ENCODE data around the gene MSANTD2.

MSANTD2 gene

DNA sequence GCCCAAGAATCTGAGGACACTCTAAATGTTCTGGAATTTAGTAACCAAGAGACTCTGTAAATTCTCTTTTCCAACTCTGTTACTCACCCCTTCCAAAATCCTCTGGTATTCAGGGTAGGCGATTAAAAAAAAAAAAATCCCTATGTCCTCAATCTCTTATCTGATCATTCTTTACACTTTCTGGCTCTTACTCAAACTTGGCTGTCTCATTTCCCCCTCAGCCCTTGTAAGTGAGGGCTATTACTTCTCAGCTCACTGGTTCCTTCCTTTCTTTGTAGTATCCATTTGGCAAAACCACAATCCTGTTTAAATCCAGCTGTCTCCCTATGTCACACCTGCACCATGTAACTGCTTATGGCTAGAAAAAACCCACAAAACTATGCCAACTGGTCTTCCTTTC lies 12.7 kb upstream of the MSANTD2 start:
- POLR2A ChIA-PET: no interaction called here
- TF ChIP-seq, protein P1, sequence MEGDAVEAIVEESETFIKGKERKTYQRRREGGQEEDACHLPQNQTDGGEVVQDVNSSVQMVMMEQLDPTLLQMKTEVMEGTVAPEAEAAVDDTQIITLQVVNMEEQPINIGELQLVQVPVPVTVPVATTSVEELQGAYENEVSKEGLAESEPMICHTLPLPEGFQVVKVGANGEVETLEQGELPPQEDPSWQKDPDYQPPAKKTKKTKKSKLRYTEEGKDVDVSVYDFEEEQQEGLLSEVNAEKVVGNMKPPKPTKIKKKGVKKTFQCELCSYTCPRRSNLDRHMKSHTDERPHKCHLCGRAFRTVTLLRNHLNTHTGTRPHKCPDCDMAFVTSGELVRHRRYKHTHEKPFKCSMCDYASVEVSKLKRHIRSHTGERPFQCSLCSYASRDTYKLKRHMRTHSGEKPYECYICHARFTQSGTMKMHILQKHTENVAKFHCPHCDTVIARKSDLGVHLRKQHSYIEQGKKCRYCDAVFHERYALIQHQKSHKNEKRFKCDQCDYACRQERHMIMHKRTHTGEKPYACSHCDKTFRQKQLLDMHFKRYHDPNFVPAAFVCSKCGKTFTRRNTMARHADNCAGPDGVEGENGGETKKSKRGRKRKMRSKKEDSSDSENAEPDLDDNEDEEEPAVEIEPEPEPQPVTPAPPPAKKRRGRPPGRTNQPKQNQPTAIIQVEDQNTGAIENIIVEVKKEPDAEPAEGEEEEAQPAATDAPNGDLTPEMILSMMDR (IDR thresholded peaks at IDR 0.05; ENCODE audit: insufficient read depth, low read length, missing control alignments): no peak
- CTCF ChIA-PET: interaction anchor here (1.6 to 3.6 kb wide), 6 partner anchors 19 to 169 kb away, joined by 5 to 17 read pairs (median 7); no protein-coding TSS in a partner anchor
- no peak for DNase-seq (ENCODE audit: low read depth, low spot score)
- no peak overlapping the region for H3K4me3 ChIP-seq (ENCODE audit: low read depth, low read length)

DNA sequence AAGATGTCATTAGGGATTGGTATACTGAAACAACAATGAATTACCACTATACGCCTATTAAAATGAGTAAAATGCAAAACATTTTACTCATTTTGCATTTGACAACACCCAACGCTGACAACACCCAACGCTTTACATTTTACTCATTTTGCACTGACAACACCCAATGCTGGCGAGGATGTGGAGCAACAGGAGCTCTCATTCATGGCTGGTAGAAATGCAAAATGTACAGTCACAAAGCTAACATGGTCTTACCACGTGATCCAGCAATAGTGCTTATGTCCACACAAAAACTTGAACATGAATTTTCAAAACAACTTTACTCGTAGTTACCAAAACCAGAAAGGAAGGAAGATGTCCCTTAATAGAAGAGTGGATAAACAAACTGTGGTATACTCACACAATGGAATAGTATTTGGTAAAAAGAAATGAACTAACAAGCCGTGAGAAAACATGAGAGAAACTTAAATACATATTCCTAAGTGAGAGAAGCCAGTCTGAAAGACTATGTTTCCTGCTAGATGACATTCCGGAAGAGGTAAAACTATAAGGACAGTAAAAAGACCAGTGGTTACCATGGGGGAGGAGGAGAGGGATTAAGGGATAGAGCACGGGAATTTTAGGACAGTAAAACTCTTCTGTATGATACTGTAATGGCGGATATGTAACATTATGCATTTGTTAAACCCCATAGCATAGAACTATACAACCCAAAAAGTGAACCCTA lies 11.4 kb upstream of the MSANTD2 start:
- ChIA-PET POLR2A (no interaction called here), CTCF (interaction anchor here (0.8 to 3.6 kb wide), 2 partner anchors 19 to 142 kb away, joined by 3 to 17 read pairs; no protein-coding TSS in a partner anchor)
- TF ChIP-seq, protein P1 (IDR thresholded peaks at IDR 0.05; ENCODE audit: insufficient read depth, low read length, missing control alignments): no peak
- H3K4me3 ChIP-seq (ENCODE audit: low read depth, low read length): no peak overlapping the region
- DNase-seq (ENCODE audit: low read depth, low spot score): no peak

DNA sequence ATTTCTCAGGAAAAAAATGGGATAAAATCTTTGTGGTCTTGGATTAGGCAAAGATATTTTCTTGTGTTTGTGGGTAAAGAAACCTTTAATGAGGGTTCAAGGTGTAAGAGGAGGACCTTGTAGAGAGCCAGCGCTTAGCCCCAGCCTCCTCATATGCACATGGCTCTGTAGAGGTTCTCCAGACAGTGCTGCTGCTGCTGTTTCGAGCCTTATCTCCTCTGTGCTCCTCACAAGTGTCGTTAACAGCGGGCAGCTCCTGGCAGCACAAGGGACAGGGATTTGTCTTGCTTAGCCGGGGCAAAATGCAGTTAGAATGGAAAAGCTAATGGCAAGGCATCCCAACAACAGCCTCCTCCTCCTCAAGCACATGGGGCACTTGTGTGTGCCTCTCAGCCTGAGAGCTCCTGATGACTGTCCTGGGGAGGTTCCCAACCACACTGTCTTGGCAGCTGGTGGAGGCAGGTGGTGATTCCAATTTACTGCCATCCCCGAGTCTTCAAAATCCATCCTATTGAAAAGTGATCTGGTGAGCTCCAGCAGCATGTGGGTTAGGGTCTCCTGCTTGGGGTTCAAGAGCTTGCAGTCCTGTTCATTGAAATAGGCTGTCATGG lies 7.6 kb upstream of the MSANTD2 start:
- no peak overlapping the region for H3K4me3 ChIP-seq (ENCODE audit: low read depth, low read length)
- ChIA-PET CTCF (no interaction called here), POLR2A (no interaction called here)
- DNase-seq (ENCODE audit: low read depth, low spot score): no peak
- TF ChIP-seq, protein P1 (IDR thresholded peaks at IDR 0.05; ENCODE audit: insufficient read depth, low read length, missing control alignments): no peak

DNA sequence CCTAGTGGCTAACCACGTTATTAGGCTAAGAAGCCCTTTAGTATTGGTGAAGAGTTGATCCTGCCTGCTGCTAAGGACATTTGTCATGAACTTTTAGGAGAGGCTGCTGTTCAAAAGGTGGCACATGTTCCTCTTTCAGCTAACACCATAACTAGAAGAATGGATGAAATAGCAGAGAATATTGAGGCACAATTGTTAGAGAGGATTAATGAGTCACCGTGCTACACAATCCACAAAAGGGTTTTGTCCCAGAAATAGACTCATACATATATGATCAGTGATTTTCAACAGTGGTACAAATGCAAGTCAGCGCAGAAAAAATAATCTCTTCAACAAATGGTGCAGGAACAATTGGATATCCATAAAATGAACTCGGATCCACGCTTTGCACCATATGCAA lies 7.0 kb upstream of the MSANTD2 start:
- DNase-seq (ENCODE audit: low read depth, low spot score): no peak
- H3K4me3 ChIP-seq (ENCODE audit: low read depth, low read length): no peak overlapping the region
- TF ChIP-seq, protein P1 (IDR thresholded peaks at IDR 0.05; ENCODE audit: insufficient read depth, low read length, missing control alignments): no peak
- CTCF ChIA-PET: no interaction called here
- POLR2A ChIA-PET: no interaction called here

DNA sequence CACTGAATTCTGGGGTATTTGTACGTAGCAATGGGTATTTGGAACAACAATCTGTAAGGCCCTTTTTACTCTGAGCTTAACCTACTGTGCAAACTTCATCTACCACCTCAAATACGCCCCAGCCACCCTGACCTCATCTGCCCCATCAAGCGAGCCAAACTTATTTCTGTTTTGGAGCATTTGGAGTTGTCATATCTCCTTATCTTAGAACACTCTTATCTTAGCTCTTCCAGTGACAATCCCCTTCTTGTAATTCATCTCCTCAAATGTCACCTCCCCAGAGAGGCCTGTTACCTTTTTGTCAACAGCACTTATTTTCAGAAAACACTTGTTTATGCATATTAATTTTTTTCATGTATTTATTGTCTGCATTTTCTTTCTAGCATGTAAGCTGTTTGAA lies 4.7 kb upstream of the MSANTD2 start:
- ChIA-PET POLR2A (no interaction called here), CTCF (interaction anchor here (1.1 to 4.7 kb wide), 4 partner anchors 9 to 135 kb away, joined by 4 to 20 read pairs (median 5); no protein-coding TSS in a partner anchor)
- no peak overlapping the region for H3K4me3 ChIP-seq (ENCODE audit: low read depth, low read length)
- no peak for DNase-seq (ENCODE audit: low read depth, low spot score)
- TF ChIP-seq, protein P1 (IDR thresholded peaks at IDR 0.05; ENCODE audit: insufficient read depth, low read length, missing control alignments): no peak

DNA sequence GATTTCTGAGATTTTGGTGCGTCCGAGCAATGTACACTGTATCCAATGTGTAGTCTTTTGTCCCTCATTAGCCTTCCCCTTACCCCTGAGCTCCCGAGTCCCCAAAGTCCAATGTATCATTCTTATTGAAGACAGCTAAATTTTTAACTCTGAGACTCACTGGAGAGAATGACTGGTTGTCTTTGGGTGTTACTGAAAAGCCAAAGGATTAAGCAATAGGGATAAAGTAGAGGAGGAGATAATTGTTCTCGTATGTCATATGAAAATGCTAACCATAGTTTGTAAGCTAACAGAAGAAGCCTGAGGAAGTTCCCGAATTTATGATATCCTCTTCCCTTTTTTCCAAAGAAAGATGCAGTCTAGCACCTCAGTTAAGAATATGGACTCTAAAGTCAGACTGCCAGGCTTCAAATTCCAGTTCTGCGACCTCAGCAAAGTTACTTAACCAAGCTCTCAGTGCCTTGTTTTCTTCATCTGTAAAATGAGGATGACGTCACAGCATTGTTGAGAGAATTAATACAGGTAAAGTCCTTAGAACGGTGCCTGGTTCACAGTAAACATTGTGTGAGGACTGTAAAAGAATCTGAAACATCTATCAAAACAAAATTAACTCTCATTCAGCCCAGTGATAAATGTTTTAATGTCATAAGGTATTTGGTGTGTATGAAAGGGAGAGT lies 1.6 kb upstream of the MSANTD2 start:
- POLR2A ChIA-PET: interaction anchor here (1.4 to 1.9 kb wide), 2 partner anchors 13 to 74 kb away, joined by 3 to 7 read pairs; no protein-coding TSS in a partner anchor
- TF ChIP-seq, protein P1 (IDR thresholded peaks at IDR 0.05; ENCODE audit: insufficient read depth, low read length, missing control alignments): no peak
- no peak overlapping the region for H3K4me3 ChIP-seq (ENCODE audit: low read depth, low read length)
- DNase-seq (ENCODE audit: low read depth, low spot score): no peak
- CTCF ChIA-PET: interaction anchor here (1.0 to 21.6 kb wide), 11 partner anchors 8 to 1225 kb away, joined by 3 to 331 read pairs (median 9); partner anchors contain the start of gene ESAM

Data from AG04449 (cell line).